Measurements from ENCODE around the gene C4BPB.
A peak's percentile ranks its signal among the peaks of the same experiment; 100 is the strongest.
"Not testable (repeated sequence)": the region's sequence is repeated elsewhere in the genome, so short reads cannot be mapped to it uniquely, and the experiment has no call there.

Gene C4BPB, protein sequence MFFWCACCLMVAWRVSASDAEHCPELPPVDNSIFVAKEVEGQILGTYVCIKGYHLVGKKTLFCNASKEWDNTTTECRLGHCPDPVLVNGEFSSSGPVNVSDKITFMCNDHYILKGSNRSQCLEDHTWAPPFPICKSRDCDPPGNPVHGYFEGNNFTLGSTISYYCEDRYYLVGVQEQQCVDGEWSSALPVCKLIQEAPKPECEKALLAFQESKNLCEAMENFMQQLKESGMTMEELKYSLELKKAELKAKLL
- total RNA-seq: 0 to 0.34 reads per million in 2 donors

- DNase-seq: peak in 1 of 5 experiments; percentile 11
Measured at GRCh38 chr1:207088701-207089626, at the start of gene C4BPB. Gene C4BPB (plus strand): TSS chr1:207088860. CDS start chr1:207089532, 672 bp downstream.

DNA sequence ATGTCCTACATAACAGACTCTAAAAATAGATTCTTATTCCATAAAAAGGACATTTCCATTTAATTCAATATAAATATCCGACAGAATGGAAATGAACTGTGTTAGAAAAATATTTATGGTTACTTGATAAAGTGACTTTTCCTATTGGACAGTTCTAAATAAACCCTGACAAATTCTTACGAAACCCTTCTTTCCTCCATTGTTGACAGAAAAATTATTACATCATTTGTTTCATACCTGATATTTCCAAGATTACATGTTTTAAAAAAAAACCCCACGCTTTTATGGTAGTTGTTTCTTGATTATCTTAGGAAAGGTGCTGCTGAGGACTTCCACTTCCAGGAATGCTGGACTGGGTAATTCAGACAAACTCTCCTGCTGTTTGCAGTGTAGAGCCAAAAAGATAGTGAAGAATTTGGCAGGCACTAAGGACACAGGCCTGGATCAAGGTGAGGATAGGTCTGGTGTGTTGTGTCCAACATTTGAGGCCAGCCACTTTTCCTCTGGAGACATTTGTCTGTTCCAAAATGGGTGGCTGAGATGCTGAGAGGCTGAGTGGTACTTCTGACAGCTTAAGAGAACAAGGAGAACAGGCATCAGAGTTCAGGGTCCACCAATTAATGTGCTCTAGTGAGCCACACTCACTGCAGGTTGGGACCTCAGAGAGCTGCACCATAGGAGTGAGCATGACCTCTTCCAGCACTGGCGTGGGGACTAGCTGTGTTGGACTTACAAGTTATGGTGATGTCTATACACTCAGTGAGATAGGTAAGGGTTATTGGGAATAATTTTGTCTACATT is 49.1 kb upstream of the C4BPB start:
- DNase-seq: no peak

GRCh38 chr1:207040181-207040533 is 48.5 kb upstream of the C4BPB start:
- no peak for DNase-seq

GRCh38 chr1:207041397-207041796 is 47.3 kb upstream of the C4BPB start:
- DNase-seq: not testable (repeated sequence)

DNA sequence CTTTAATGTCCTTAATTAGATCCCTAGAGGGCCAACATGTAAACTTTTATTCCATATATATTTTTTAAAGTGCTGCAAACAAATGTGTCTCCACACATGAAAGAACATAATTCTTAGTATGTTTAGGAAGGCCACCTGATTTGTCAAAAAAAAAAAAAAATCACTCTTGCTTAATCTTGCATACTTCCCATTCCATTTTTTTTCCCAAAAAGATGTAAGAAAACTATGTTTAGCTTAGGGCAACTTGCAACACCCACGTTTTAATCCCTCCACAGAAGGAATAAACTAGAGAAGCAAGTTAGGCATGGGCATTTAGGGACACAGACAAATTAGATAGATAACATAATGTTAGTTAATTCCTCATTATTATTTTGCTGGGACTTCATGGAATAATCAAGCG is 43.2 kb upstream of the C4BPB start:
- no peak for DNase-seq

DNA sequence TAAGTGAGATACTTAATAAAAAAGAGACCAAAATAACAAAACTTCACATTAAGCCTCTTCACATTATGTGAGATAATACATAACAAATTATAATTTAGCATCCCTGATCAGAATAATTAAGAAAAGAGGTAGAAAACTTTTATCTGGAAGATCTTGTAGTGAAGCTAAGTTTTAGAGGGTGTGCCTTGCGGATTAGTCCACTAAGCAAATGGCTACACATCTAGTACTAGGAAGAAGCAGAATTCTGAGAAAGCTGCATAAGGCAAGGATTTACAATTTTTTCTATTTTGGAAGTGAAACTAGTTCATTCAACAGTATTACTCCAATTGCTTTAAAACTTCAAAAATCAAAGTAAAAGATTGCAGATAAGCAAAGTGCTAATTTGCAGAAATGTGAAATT is 41.2 kb upstream of the C4BPB start:
- DNase-seq: no peak

DNA sequence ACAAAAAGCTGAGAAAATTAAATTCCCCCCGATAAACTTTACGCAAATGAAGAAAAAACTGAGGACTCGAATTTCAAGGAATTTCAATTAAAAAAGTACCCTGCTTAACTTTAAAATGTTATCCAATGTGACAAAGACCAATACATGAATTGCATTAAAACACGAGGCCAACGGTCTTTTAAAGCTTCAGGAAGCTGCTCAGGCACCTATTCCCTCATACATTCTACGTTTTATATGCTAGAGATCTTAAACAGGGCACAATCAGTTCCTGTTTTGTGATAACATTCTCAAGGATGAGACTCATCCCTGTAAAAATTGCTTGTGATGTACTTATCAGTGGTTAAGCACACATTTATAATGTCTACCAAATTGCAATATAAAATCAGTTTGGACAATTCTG is 40.6 kb upstream of the C4BPB start:
- no peak for DNase-seq

DNA sequence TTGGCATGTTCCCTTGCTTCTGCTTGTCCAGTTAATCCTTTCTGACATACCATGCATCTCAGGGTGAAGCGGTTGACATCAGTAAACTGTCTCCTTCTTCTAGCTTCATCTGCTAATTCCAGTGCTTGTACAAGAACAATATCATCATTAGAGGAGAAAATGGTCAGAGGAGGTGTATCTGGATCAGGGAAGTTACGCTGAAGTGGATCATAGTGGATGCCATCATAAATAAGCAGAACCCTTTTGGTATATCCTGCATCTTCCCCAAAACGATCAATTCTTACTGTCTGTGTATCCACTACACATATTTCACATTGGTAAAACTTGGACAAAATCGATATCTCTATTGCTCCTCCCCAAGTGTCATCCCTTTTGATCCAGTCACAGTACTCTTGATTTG is 39.6 kb upstream of the C4BPB start:
- no peak for DNase-seq

DNA sequence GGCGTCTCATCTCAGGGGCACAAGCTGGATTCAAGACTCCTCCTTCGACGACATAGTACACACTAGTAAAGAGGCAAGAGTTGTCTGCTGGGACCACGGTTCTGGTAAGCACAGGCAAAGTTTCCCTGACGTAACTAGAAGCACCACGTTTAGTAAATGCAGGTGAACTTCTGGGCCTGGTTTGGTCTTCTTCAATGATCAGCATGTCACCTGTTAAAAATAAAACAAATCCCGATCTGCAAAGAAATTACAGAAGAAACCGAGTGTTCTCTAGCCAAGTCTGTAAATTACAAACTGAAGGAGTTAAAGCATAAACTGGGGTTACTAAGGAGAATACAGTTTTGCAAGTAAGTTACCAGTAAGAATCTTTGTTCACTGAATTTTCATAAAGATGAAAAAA is 39.1 kb upstream of the C4BPB start:
- DNase-seq: no peak

DNA sequence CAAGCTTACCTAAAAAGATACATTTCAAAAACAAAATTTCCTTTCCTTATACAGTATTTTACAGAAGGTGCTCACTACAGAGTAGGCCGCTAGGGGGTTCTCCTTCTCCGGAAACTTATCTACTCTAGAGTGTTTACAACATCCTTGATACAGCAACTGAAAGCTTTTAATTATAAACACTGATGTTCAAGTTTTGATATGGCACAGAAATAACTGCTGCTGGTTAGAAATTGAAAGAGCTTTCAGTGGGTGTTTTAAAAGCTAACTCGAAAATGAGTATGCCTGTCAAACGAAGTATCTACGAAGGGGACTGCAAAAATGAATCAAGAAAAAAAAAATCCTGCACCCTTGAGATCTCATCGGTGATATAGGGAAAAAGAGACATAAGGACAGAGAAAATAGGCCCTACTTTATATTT is 38.7 kb upstream of the C4BPB start:
- peak in 4 of 5 experiments; percentile 13 to 68 (median 37) for DNase-seq

DNA sequence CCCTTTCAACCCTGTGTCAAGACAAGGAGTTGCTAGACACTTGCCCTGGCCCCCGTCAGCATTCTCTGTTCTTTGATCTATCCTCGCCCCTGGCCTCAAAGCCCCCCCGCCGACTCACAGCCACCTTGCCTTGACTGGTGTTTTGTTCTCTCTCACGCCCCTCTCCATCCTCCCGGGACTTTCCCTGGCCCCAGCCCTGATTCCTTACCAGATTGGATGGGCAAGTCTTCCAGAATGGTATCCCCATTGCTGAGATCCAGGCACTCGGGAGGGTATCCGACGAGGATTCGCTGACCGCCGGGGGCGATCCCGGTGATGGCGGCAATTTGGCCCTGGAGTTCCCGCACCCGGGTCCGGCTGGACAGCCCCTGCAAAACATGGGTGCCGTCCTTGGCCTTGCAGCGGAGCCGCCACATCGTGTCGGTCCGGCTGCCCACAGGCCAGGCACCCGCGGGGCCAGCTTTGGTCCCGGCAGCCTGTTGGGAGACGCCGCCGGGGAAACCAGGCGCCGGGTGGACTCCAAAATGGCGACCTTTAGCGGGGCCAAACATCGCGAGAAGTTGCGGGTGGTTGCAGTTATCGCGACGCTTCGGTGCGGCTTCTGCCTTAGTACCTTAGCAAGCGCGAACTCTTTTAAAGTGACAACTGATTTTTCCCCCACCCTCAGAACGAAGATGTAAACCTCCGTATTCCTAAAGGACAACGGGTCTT is 38.0 kb upstream of the C4BPB start:
- DNase-seq: peak; percentile 75 to 95 (median 83)

- DNase-seq: no peak
Measured at GRCh38 chr1:207051191-207051943, 37.3 kb upstream of the C4BPB start, which contains the start of gene YOD1. Gene YOD1 (minus strand): TSS chr1:207051208. CDS start chr1:207051030, 178 bp downstream.

GRCh38 chr1:207052911-207053769 is 35.5 kb upstream of the C4BPB start, which contains the start of gene PFKFB2:
Gene PFKFB2 (plus strand): TSS chr1:207053275. CDS start chr1:207054718, 1,443 bp downstream.
- DNase-seq: peak; percentile 86 to 94 (median 92)

- no peak for DNase-seq
Measured at GRCh38 chr1:207054491-207054890, 34.2 kb upstream of the C4BPB start.

GRCh38 chr1:207055386-207056001 is 33.2 kb upstream of the C4BPB start:
- DNase-seq: no peak

- no peak for DNase-seq
Measured at GRCh38 chr1:207056673-207057072, 32.0 kb upstream of the C4BPB start.

DNA sequence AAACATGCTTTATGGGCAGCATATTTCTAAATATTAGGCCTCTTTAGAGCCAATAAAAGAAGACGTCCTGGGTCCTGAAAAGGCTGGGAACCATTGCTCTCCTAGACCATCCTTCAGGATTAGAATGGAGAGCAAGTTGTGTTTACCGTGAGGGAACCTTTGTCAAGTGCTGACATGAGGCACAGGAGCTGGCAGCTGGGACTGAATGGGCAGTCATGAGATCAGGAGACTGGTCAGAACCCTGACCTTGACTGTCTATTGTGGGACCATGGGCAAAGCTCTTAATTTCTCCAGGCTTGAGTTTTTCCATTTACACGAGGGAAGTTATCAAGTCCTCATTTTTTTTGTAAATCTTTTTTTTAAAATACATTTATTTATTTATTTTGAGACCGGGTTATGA is 30.4 kb upstream of the C4BPB start:
- DNase-seq: no peak

GRCh38 chr1:207058878-207059867 is 29.5 kb upstream of the C4BPB start:
- no peak for DNase-seq

DNA sequence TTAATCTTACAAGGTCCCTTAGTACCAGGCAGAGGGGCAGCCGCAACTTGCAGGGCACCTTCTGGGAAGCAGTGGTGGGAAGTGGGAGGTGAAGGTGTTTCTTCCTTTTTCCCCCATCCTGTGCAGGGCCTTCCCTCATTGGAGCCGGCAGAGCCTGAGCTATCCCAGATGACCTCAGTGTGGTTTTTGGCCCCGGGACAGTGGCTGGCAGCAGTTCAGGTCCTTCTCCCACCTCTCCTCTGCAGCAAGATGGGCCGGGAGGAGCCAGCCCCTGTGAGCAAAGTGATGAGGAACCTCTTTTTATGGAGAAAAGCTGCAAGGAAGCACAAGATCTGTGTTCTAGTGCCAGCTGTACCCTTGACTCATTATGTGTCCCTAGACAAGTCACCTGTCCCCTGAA is 28.8 kb upstream of the C4BPB start:
- no peak for DNase-seq
